Esophagus squamous epithelium (tissue), 5 donors: ENCODE data around the gene C19orf38. TPM values are rescaled to one million over a fixed set of nuclear protein-coding genes. Genes with fewer than 3 reads are reported as not detected.

Experiments
- DNase-seq: peaks from one replicate; lab custom pipeline; 2025; lab: John Stamatoyannopoulos, UW
- H3K27ac ChIP-seq, 4 donors: fragments of 200-600 bp; sonication (generic); one replicate each; pipeline ENCODE4 v1.5.1; 2016 to 2019; ENCODE audit warnings: mild to moderate bottlenecking in 1 of 4
- H3K27me3 ChIP-seq, 4 donors: fragments of 200-600 bp; sonication (generic); 1 replicate in 3 of 4; 2 replicates in 1 of 4; pipeline versions ENCODE4 v1.5.1 to v1.6.0; 2017 to 2021; ENCODE audit warnings: antibody characterized with exemption in 1 of 4
- H3K36me3 ChIP-seq, 3 donors: fragments of 200-600 bp; sonication (generic); one replicate each; pipeline ENCODE4 v1.5.1; 2016 to 2019
- H3K4me1 ChIP-seq, 3 donors: fragments of 200-600 bp; sonication (generic); one replicate each; pipeline ENCODE4 v1.5.1; 2017 to 2019
- H3K4me3 ChIP-seq, 4 donors: fragments of 200-600 bp; sonication (generic); 1 replicate in 3 of 4; 2 replicates in 1 of 4; pipeline ENCODE4 v1.5.1; 2016 to 2019; ENCODE audit warnings: mild to moderate bottlenecking in 2 of 4, moderate library complexity in 1 of 4
- H3K9me3 ChIP-seq, 3 donors: fragments of 200-600 bp; sonication (generic); one replicate each; pipeline ENCODE4 v1.5.1; 2016 to 2019
- POLR2A ChIP-seq, 4 donors: fragments of 450-650 bp; IDR thresholded peaks; one replicate each; pipeline ENCODE4 v1.6.1; 2017; ENCODE audit warnings: antibody characterized with exemption in 4 of 4, mild to moderate bottlenecking in 4 of 4, moderate library complexity in 3 of 4
- WGBS, 2 donors: methylation state at CpG; one replicate each; pipeline ENCODE4 v1.1.5; 2018; 5-methylcytosine and 5-hydroxymethylcytosine counted together
- intact Hi-C: fragments of 100-400 bp; cut with DNase I; formaldehyde crosslinking; loops from one replicate; pipeline ENCODE4 v1.15.0; 2022
- small RNA-seq, 4 donors: library from RNA; depleted of rRNA; stranded (forward); fragments of <200 nt; gene quantifications; one replicate each; pipeline ENCODE3, GENCODE V24; 2016
- total RNA-seq, 4 donors: library from RNA; depleted of rRNA; stranded (reverse); fragments of >200 nt; gene quantifications; one replicate each; pipeline ENCODE4 v1.1.0, GENCODE V29; 2016
- TF ChIP-seq, protein P1 (sequence below), 6 experiments: fragments of 450-650 bp in 4 of 6; fragments of 200-600 bp in 2 of 6; sonication (generic) in 2 of 6; IDR thresholded peaks; one replicate each; pipeline ENCODE4 v1.5.1; 2016 to 2019; ENCODE audit warnings: antibody characterized with exemption in 6 of 6, mild to moderate bottlenecking in 4 of 6, moderate library complexity in 4 of 6
- donor health status: DM: yes; HTN: yes; CAD: no.

Gene C19orf38
- total RNA-seq, 4 donors from 2014 or later = 0.38 to 1.3 TPM; not detected in 2

DNA sequence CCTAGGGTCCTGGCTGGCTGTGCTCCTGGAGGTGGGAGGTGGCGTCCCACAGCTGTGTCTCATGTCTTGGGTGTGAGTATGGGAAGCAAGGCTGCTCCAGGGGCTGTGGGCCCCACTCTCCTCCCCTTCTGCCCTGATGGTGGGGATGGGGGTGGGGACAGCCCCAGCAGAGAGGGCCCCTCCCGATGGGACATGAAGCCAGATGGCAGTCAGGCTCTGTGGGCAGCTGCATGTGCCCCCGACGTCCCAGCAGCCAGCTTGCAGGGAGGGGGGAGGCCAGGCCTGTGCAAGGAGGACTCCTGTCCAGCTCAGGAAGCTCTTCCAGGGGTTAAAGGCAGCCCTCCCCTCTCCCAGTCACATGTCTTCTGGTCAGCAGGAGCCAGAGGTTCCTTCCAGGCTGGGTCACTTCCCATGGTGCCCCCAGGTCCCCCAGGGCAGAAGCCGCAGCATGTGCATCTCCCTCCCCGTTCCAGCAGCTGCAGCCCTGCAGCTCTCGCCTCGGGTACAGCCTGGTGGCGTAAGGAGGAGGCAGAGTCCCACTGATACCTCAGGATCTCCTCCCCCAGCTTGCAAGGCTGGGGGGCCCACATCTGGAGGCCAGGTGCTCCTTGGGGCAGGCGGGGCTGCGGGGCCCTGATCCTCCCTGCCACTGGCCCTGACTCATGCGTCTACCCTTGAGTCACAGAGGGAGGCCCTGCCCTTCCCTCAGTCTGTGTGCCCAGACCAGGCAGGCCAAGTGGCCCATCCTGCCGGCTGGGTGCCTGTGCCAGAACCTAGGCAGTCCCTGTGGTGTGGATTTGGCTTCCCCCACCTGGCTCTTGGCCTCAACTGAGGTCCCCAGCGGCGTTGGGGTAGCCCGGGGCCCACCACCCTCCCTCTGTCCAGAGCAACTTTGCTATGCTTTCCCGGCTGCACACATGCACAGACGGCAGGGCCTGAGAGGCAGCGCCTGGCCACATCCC is 67.2 kb downstream of the C19orf38 start:
- 35 to 49% methylated on average over 4 to 5 of the region's 19 CpGs for WGBS, 2 donors
- Histone ChIP-seq H3K9me3 (no peaks in the 10 kb centered on the region), H3K27me3 (no peaks in the 10 kb centered on the region), H3K4me3 (no peak overlapping the region), H3K36me3 (peaks cover 23 to 96% (median 27%) of the 10 kb centered on the region in 3 donors), H3K4me1 (peaks cover 8 to 26% (median 11%) of the 10 kb centered on the region in 3 donors), H3K27ac (peak overlapping the region; percentile 32 to 80 (median 62))
- intact Hi-C loops = no loop called here
- no peak for DNase-seq
- TF ChIP-seq, protein P1, sequence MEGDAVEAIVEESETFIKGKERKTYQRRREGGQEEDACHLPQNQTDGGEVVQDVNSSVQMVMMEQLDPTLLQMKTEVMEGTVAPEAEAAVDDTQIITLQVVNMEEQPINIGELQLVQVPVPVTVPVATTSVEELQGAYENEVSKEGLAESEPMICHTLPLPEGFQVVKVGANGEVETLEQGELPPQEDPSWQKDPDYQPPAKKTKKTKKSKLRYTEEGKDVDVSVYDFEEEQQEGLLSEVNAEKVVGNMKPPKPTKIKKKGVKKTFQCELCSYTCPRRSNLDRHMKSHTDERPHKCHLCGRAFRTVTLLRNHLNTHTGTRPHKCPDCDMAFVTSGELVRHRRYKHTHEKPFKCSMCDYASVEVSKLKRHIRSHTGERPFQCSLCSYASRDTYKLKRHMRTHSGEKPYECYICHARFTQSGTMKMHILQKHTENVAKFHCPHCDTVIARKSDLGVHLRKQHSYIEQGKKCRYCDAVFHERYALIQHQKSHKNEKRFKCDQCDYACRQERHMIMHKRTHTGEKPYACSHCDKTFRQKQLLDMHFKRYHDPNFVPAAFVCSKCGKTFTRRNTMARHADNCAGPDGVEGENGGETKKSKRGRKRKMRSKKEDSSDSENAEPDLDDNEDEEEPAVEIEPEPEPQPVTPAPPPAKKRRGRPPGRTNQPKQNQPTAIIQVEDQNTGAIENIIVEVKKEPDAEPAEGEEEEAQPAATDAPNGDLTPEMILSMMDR (IDR thresholded peaks at IDR 0.05) = no peak
- TF ChIP-seq POLR2A (IDR thresholded peaks at IDR 0.05) = no peak

DNA sequence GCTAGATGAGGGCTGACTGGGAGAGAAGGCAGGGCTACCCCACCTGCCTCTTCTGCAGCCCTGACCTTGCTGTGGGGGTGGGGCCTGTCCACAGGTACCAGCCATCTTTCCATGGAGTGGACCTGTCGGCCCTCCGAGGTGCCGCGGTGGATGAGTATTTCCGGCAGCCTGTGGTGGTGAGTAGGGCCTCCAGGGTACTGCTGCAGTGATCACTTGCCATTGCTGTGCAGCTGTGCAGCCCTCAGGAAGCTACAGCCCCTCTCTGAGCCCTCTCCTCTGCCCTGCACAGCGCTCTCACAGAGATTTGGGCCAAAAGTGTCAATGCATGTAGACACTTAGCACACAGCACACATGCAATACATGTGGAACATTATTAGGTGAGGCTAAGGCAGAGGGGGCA is 68.4 kb downstream of the C19orf38 start:
- TF ChIP-seq, protein P1 (IDR thresholded peaks at IDR 0.05) = no peak
- TF ChIP-seq POLR2A (IDR thresholded peaks at IDR 0.05) = no peak
- Histone ChIP-seq H3K27ac (peak overlapping the region in 2 of 4 donors; percentile 55 to 80), H3K4me1 (peaks cover 8 to 26% (median 11%) of the 10 kb centered on the region in 3 donors), H3K4me3 (no peak overlapping the region), H3K9me3 (no peaks in the 10 kb centered on the region), H3K27me3 (no peaks in the 10 kb centered on the region), H3K36me3 (peaks cover 25 to 96% (median 28%) of the 10 kb centered on the region in 3 donors)
- no peak for DNase-seq
- WGBS, 2 donors = no CpG with 5 or more reads among the region's 6 CpGs
- intact Hi-C loops = no loop called here

DNA sequence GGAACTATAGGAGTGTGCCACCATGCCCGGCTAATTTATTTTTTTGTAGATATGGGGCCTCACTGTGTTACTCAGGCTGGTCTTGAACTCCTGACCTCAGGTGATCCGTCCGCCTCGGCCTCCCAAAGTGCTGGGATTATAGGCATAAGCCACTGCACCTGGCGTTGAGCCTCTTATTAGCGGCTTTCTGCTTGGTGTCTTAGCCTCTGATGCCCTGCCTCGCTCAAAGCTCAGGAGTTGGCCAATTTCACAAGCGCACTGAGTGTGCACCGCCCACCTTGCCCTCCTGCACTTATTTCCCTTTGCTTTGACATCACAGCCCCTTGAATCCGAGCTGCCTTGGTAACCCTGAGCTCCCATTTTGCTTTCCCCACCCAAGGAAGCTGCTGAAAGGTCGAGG is 70.1 kb downstream of the C19orf38 start:
- WGBS, 2 donors = 79 to 84% methylated on average over 6 to 8 of the region's 11 CpGs
- Histone ChIP-seq H3K9me3 (no peaks in the 10 kb centered on the region), H3K4me3 (no peak overlapping the region), H3K4me1 (peaks cover 8 to 26% (median 11%) of the 10 kb centered on the region in 3 donors), H3K36me3 (peaks cover 14 to 96% (median 31%) of the 10 kb centered on the region in 3 donors), H3K27ac (no peak overlapping the region), H3K27me3 (no peaks in the 10 kb centered on the region)
- DNase-seq = no peak
- intact Hi-C loops = no loop called here
- no peak for TF ChIP-seq POLR2A (IDR thresholded peaks at IDR 0.05)
- TF ChIP-seq, protein P1 (IDR thresholded peaks at IDR 0.05) = no peak

Small RNA genes within 50 kb of the gene (small RNA-seq; reads per million reads assigned to genes)
- gene MIR199A1 = 0 reads per million in 4 donors
- 0 to 0.21 (median 0) reads per million in 4 donors for gene MIR6793

Other genes starting within 250 kb of the C19orf38 start
- 10 to 100 TPM; 59.7 to 82.8 (median 69.8) TPM for gene SLC44A2, start 222.9 kb upstream of the C19orf38 start, total RNA-seq
- 100 to 1,000 TPM in 2 of 4 donors, 10 to 100 TPM in 2; 68.7 to 123 (median 98.3) TPM for gene ILF3, start 194.1 kb upstream of the C19orf38 start, total RNA-seq
- gene QTRT1, start 147.0 kb upstream of the C19orf38 start, total RNA-seq = 10 to 100 TPM; 25.3 to 50.9 (median 27.3) TPM
- 100 to 1,000 TPM in 2 of 4 donors, 10 to 100 TPM in 2; 79.9 to 138 (median 102) TPM for gene DNM2, start 130.3 kb upstream of the C19orf38 start, total RNA-seq
- 10 to 100 TPM; 14.7 to 30.3 (median 24.1) TPM for gene TMED1, start 12.2 kb upstream of the C19orf38 start, total RNA-seq
- gene CARM1, start 23.1 kb downstream of the C19orf38 start, total RNA-seq = 10 to 100 TPM; 21.4 to 35.4 (median 28.5) TPM
- 10 to 100 TPM; 39.6 to 63.2 (median 44.0) TPM for gene YIPF2, start 80.2 kb downstream of the C19orf38 start, total RNA-seq
- 10 to 100 TPM; 23.6 to 35.6 (median 27.3) TPM for gene TIMM29, start 80.4 kb downstream of the C19orf38 start, total RNA-seq
- gene SMARCA4, start 112.6 kb downstream of the C19orf38 start, total RNA-seq = 100 to 1,000 TPM in 2 of 4 donors, 10 to 100 TPM in 2; 62.8 to 142 (median 93.4) TPM
- gene LDLR, start 241.0 kb downstream of the C19orf38 start, total RNA-seq = 100 to 1,000 TPM in 3 of 4 donors, 10 to 100 TPM in 1; 58.9 to 207 (median 149) TPM